Measurements from ENCODE around the gene TTPAL. TPM values are rescaled to one million over a fixed set of nuclear protein-coding genes. Genes with fewer than 3 reads are reported as not detected.
A peak's percentile ranks its signal among the peaks of the same experiment; 100 is the strongest.

The TTPAL gene
- total and polyA plus RNA-seq, 9 of the 15 experiments (the other 6 are each of a cell fraction or from before 2014, with no cell fraction given), result 1.1 to 7.0 (median 2.6) TPM

DNA sequence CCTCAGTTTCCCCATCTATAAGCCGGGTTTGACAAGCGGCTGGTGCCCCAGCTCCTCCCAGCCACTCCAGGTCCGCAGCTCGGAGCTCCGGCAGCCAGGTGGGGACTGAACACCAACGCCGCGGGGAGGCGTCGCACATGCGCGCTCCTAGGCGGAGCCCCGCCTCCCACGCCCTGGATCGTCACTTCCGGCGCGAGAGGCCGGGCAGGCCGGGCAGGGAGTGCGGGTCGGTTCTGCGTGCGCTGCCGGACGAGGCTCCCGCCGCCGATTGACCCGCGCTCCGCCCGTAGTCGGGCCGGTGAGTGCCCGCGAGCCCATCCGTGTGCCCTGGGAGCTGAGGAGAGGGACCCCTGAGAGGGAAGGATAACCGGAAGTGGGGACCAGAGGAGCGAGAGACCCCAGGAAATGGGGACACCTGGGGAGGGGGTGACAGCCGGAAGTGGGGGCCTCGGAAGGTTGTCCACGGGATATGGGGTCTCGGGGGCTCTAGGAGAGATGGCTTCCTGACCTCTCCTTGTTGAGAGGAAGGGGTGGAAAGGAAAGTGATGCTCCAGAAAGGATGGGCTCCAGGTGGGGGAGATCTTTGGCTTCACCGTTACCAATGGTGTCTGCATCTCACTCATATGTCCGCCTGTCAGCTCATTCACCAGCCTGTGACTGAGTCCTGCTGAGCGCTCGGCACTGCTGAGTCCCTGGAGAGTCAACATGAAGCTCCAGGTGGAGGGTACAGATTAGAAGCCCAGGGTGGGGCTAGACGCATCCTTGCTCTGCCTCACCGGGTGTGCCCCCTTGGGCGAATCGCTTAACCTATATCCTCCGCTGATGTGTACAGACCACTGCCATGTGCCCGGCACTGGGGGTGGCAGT lies at the start of gene TTPAL (continued):
- peak; percentile 46 to 50 for TF ChIP-seq RAD21 (CRISPR knock-in tag; conservative IDR thresholded peaks at IDR 0.05 in 1 of 2, IDR thresholded peaks at IDR 0.05 in 1 of 2)
- TF ChIP-seq MCM2 (IDR thresholded peaks at IDR 0.05; ENCODE audit: low read depth), result no peak
- no peak for TF ChIP-seq MCM3 (IDR thresholded peaks at IDR 0.05)
- no peak for TF ChIP-seq NFYB (IDR thresholded peaks at IDR 0.05; ENCODE audit: extremely low read depth, insufficient read length)
- no peak for TF ChIP-seq IRF1 (CRISPR knock-in tag; IDR thresholded peaks at IDR 0.05; ENCODE audit: borderline replicate concordance)
- TF ChIP-seq MYC (IDR thresholded peaks at IDR 0.05; ENCODE audit: low read depth, low read length), result peak; percentile 84
- TF ChIP-seq MYC (CRISPR knock-in tag; IDR thresholded peaks at IDR 0.05; ENCODE audit: borderline replicate concordance, low read depth), result no peak
- no peak for TF ChIP-seq SRSF3 (IDR thresholded peaks at IDR 0.05; ENCODE audit: insufficient read depth, low read length)
- no peak for TF ChIP-seq BDP1 (IDR thresholded peaks at IDR 0.05; ENCODE audit: insufficient read depth, insufficient read length)
- TF ChIP-seq, protein P1, sequence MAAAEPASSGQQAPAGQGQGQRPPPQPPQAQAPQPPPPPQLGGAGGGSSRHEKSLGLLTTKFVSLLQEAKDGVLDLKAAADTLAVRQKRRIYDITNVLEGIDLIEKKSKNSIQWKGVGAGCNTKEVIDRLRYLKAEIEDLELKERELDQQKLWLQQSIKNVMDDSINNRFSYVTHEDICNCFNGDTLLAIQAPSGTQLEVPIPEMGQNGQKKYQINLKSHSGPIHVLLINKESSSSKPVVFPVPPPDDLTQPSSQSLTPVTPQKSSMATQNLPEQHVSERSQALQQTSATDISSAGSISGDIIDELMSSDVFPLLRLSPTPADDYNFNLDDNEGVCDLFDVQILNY (CRISPR knock-in tag; IDR thresholded peaks at IDR 0.05), result no peak
- TF ChIP-seq ZNF77 (CRISPR knock-in tag; IDR thresholded peaks at IDR 0.05), result no peak
- no peak for TF ChIP-seq CHD2 (IDR thresholded peaks at IDR 0.05; ENCODE audit: low read depth, low read length)
- no peak for TF ChIP-seq TARDBP (IDR thresholded peaks at IDR 0.05)
- 0 out of 2 replicates have a peak, but pooled peaks have one; percentile 49 for TF ChIP-seq HLTF (IDR thresholded peaks at IDR 0.05)
- TF ChIP-seq, protein P2, sequence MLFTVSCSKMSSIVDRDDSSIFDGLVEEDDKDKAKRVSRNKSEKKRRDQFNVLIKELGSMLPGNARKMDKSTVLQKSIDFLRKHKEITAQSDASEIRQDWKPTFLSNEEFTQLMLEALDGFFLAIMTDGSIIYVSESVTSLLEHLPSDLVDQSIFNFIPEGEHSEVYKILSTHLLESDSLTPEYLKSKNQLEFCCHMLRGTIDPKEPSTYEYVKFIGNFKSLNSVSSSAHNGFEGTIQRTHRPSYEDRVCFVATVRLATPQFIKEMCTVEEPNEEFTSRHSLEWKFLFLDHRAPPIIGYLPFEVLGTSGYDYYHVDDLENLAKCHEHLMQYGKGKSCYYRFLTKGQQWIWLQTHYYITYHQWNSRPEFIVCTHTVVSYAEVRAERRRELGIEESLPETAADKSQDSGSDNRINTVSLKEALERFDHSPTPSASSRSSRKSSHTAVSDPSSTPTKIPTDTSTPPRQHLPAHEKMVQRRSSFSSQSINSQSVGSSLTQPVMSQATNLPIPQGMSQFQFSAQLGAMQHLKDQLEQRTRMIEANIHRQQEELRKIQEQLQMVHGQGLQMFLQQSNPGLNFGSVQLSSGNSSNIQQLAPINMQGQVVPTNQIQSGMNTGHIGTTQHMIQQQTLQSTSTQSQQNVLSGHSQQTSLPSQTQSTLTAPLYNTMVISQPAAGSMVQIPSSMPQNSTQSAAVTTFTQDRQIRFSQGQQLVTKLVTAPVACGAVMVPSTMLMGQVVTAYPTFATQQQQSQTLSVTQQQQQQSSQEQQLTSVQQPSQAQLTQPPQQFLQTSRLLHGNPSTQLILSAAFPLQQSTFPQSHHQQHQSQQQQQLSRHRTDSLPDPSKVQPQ (CRISPR knock-in tag; IDR thresholded peaks at IDR 0.05; ENCODE audit: borderline replicate concordance), result no peak
- no peak; the same call in 1 of the 2 replicates for TF ChIP-seq NCOA1 (IDR thresholded peaks at IDR 0.05; ENCODE audit: low read depth)
- TF ChIP-seq SETDB1 (IDR thresholded peaks at IDR 0.05; ENCODE audit: low read length), result no peak
- TF ChIP-seq, protein P3, sequence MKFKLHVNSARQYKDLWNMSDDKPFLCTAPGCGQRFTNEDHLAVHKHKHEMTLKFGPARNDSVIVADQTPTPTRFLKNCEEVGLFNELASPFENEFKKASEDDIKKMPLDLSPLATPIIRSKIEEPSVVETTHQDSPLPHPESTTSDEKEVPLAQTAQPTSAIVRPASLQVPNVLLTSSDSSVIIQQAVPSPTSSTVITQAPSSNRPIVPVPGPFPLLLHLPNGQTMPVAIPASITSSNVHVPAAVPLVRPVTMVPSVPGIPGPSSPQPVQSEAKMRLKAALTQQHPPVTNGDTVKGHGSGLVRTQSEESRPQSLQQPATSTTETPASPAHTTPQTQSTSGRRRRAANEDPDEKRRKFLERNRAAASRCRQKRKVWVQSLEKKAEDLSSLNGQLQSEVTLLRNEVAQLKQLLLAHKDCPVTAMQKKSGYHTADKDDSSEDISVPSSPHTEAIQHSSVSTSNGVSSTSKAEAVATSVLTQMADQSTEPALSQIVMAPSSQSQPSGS (CRISPR knock-in tag; IDR thresholded peaks at IDR 0.05), result no peak
- TF ChIP-seq FOXO4 (CRISPR knock-in tag; IDR thresholded peaks at IDR 0.05), result no peak
- TF ChIP-seq ILK (tag; IDR thresholded peaks at IDR 0.05; ENCODE audit: borderline replicate concordance, low read depth), result no peak

All from K562 (cell line).